IMR-90 (cell line): ENCODE data around the gene UTP11. TPM values are rescaled to one million over a fixed set of nuclear protein-coding genes. Genes with fewer than 3 reads are reported as not detected.

ENCODE experiments used
- ATAC-seq: fragments of 200-7000 bp; cut with Tn5 transposase; 2 replicates; pipeline ENCODE4 v1.9.1; 2020; ENCODE audit warnings: low read depth, mild to moderate bottlenecking, moderate library complexity
- BruUV-seq: library from RNA; stranded (reverse); fragments of 400-500 nt; replicated peaks from 2 replicates; lab custom pipeline; 2021; lab: Mats Ljungman, UMichigan
- CTCF ChIA-PET: fragments of 300-600 bp; formaldehyde crosslinking; extraction: SDS; loops from one replicate; lab custom pipeline; 2021; ENCODE audit warnings: antibody characterized with exemption; lab: Yijun Ruan, JAX
- POLR2A ChIA-PET: fragments of 300-600 bp; sonication (Branson Sonifier 250); formaldehyde crosslinking; loops from one replicate; lab custom pipeline; 2022; ENCODE audit warnings: antibody characterized with exemption; ENCODE audit not compliant: unreplicated experiment; lab: Charles Lee
- DNase-seq: peaks from one replicate; pipeline ENCODE4 v3.0.0; 2013
- H2AFZ ChIP-seq: replicated peaks from 2 replicates; pipeline ENCODE3; 2013; ENCODE audit warnings: low read length, mild to moderate bottlenecking; ENCODE audit not compliant: poor library complexity
- H2AK5ac ChIP-seq: 2 replicates; pipeline ENCODE4 v1.6.1; 2013; ENCODE audit warnings: low read depth, low read length, inconsistent platforms
- H2AK9ac ChIP-seq: replicated peaks from 2 replicates; pipeline ENCODE3; 2013; ENCODE audit warnings: mild to moderate bottlenecking, low read depth, low read length, moderate library complexity; ENCODE audit not compliant: poor library complexity
- H2BK120ac ChIP-seq: 2 replicates; pipeline ENCODE4 v1.6.1; 2013; ENCODE audit warnings: low read depth, low read length, inconsistent platforms
- H2BK15ac ChIP-seq: 3 replicates; pipeline ENCODE4 v1.6.1; 2013; ENCODE audit warnings: low read depth, low read length, inconsistent platforms
- H2BK20ac ChIP-seq: 2 replicates; pipeline ENCODE4 v1.6.1; 2013; ENCODE audit warnings: low read depth, mild to moderate bottlenecking, inconsistent platforms, low read length, moderate library complexity
- H2BK5ac ChIP-seq: 2 replicates; pipeline ENCODE4 v1.6.1; 2013; ENCODE audit warnings: mild to moderate bottlenecking, low read depth, low read length, inconsistent platforms; ENCODE audit not compliant: poor library complexity, severe bottlenecking
- H3K14ac ChIP-seq: replicated peaks from 2 replicates; pipeline ENCODE4 v1.6.1; 2013; ENCODE audit warnings: low read depth, low read length, inconsistent platforms
- H3K18ac ChIP-seq: 2 replicates; pipeline ENCODE4 v1.6.1; 2013; ENCODE audit warnings: low read depth, low read length, control low read depth
- H3K23ac ChIP-seq: 2 replicates; pipeline ENCODE4 v1.6.1; 2013; ENCODE audit warnings: low read depth, low read length, inconsistent platforms
- H3K27ac ChIP-seq: 2 replicates; pipeline ENCODE4 v1.5.1; 2013; ENCODE audit warnings: mild to moderate bottlenecking, control low read depth, low read length; ENCODE audit not compliant: insufficient read depth
- H3K27me3 ChIP-seq: 2 replicates; pipeline ENCODE4 v1.6.1; 2013; ENCODE audit warnings: low read length; ENCODE audit not compliant: control insufficient read depth, insufficient read depth
- H3K36me3 ChIP-seq: 2 replicates; pipeline ENCODE4 v1.6.1; 2013; ENCODE audit warnings: low read length, mixed read lengths; ENCODE audit not compliant: control insufficient read depth, insufficient read depth
- H3K4ac ChIP-seq: 2 replicates; pipeline ENCODE4 v1.6.1; 2013; ENCODE audit warnings: low read depth, low read length, inconsistent platforms
- H3K4me1 ChIP-seq: 2 replicates; pipeline ENCODE4 v1.6.1; 2013; ENCODE audit warnings: low read length, mixed read lengths; ENCODE audit not compliant: control insufficient read depth, insufficient read depth
- H3K4me2 ChIP-seq: 2 replicates; pipeline ENCODE4 v1.6.1; 2013; ENCODE audit warnings: low read depth, mild to moderate bottlenecking, control low read depth, low read length, moderate library complexity
- H3K4me3 ChIP-seq: 2 replicates; pipeline ENCODE4 v1.5.1; 2013; ENCODE audit warnings: low read depth, mild to moderate bottlenecking, control low read depth, low read length, moderate library complexity; ENCODE audit not compliant: insufficient read depth
- H3K56ac ChIP-seq: 2 replicates; pipeline ENCODE4 v1.6.1; 2013; ENCODE audit warnings: low read length, inconsistent platforms; ENCODE audit not compliant: insufficient read depth; ENCODE audit errors: extremely low read depth
- H3K79me1 ChIP-seq, 2 experiments: 2 replicates each; pipeline ENCODE4 v1.6.1; 2013; ENCODE audit warnings: low read length in 2 of 2, inconsistent platforms in 1 of 2, low read depth in 1 of 2
- H3K9ac ChIP-seq: 2 replicates; pipeline ENCODE4 v1.6.1; 2013; ENCODE audit warnings: low read depth, low read length, control low read depth
- H3K9me1 ChIP-seq: 2 replicates; pipeline ENCODE4 v1.6.1; 2013; ENCODE audit warnings: low read length, inconsistent platforms; ENCODE audit not compliant: insufficient read depth
- H3K9me3 ChIP-seq: 2 replicates; pipeline ENCODE4 v1.6.1; 2013; ENCODE audit warnings: low read length; ENCODE audit not compliant: control insufficient read depth, insufficient read depth
- H4K20me1 ChIP-seq: 2 replicates; pipeline ENCODE4 v1.6.1; 2013; ENCODE audit warnings: low read length, inconsistent platforms; ENCODE audit not compliant: insufficient read depth
- H4K5ac ChIP-seq: 2 replicates; pipeline ENCODE4 v1.6.1; 2013; ENCODE audit warnings: mild to moderate bottlenecking, low read depth, low read length, control low read depth
- H4K8ac ChIP-seq, 2 experiments: 2 replicates each; pipeline ENCODE4 v1.6.1; 2013; ENCODE audit warnings: low read depth in 2 of 2, low read length in 2 of 2, control low read depth in 1 of 2, inconsistent platforms in 1 of 2
- H4K91ac ChIP-seq: 2 replicates; pipeline ENCODE4 v1.6.1; 2013; ENCODE audit warnings: low read depth, low read length, inconsistent platforms; ENCODE audit not compliant: insufficient read depth
- BHLHE40 ChIP-seq: fragments of 150-350 bp; IDR thresholded peaks from 2 replicates; pipeline ENCODE4 v1.6.1; 2016; ENCODE audit warnings: mild to moderate bottlenecking, low read depth, low read length
- CEBPB ChIP-seq: IDR thresholded peaks from 2 replicates; pipeline ENCODE4 v1.6.1; 2012; ENCODE audit warnings: low read depth, low read length, improper control_type of control experiment
- CHD1 ChIP-seq: IDR thresholded peaks from 2 replicates; pipeline ENCODE4 v1.6.1; 2012; ENCODE audit warnings: low read depth, low read length, improper control_type of control experiment
- CTCF ChIP-seq: conservative IDR thresholded peaks from 2 replicates; pipeline ENCODE4 v1.5.1; 2012; ENCODE audit warnings: mild to moderate bottlenecking, low read depth, low read length, improper control_type of control experiment
- ELK1 ChIP-seq: fragments of 150-350 bp; IDR thresholded peaks from 2 replicates; pipeline ENCODE4 v1.6.1; 2016; ENCODE audit warnings: low read depth, mild to moderate bottlenecking, low read length, moderate library complexity, borderline replicate concordance
- FOS ChIP-seq: fragments of 150-350 bp; IDR thresholded peaks from 2 replicates; pipeline ENCODE4 v1.6.1; 2016; ENCODE audit warnings: low read depth, low read length
- MAFK ChIP-seq: IDR thresholded peaks from 2 replicates; pipeline ENCODE4 v1.6.1; 2012; ENCODE audit warnings: low read depth, low read length, improper control_type of control experiment
- MXI1 ChIP-seq: IDR thresholded peaks from 2 replicates; pipeline ENCODE4 v1.6.1; 2012; ENCODE audit warnings: low read depth, mild to moderate bottlenecking, low read length, moderate library complexity, borderline replicate concordance
- POLR2A ChIP-seq: IDR thresholded peaks from 2 replicates; pipeline ENCODE4 v1.6.1; 2012; ENCODE audit warnings: mild to moderate bottlenecking, low read depth, low read length
- RAD21 ChIP-seq: IDR thresholded peaks from 2 replicates; pipeline ENCODE4 v1.6.1; 2012; ENCODE audit warnings: low read length, improper control_type of control experiment
- RCOR1 ChIP-seq: IDR thresholded peaks from 2 replicates; pipeline ENCODE4 v1.6.1; 2012; ENCODE audit warnings: mild to moderate bottlenecking, low read length, improper control_type of control experiment; ENCODE audit not compliant: insufficient replicate concordance
- RFX5 ChIP-seq: IDR thresholded peaks from 2 replicates; pipeline ENCODE4 v1.8.0; 2012; ENCODE audit warnings: low read depth, mild to moderate bottlenecking, low read length, moderate library complexity
- SMC3 ChIP-seq: fragments of 150-350 bp; IDR thresholded peaks from 2 replicates; pipeline ENCODE4 v1.6.1; 2016; ENCODE audit warnings: low read depth, mild to moderate bottlenecking, antibody characterized with exemption, low read length, moderate library complexity
- USF2 ChIP-seq: fragments of 150-350 bp; IDR thresholded peaks from 2 replicates; pipeline ENCODE4 v1.6.1; 2017; ENCODE audit warnings: mild to moderate bottlenecking, antibody characterized with exemption, low read length, low read depth
- WGBS, 2 experiments: methylation state at CpG; one replicate each; pipeline versions ENCODE4 v1.1.5 to v1.1.7; 2013; ENCODE audit warnings: missing lambda C conversion rate in 2 of 2; ENCODE audit not compliant: insufficient read length in 1 of 2; ENCODE audit errors: extremely low coverage in 2 of 2; 5-methylcytosine and 5-hydroxymethylcytosine counted together
- dilution Hi-C: fragments of 300-500 bp; cut with HindIII; formaldehyde crosslinking; loops from one replicate; pipeline ENCODE4 v1.14.3; 2018; ENCODE audit warnings: low sequenced_read_pairs; ENCODE audit not compliant: unreplicated experiment
- in situ Hi-C: fragments of 300-500 bp; cut with MboI; formaldehyde crosslinking; loops from 3 replicates; pipeline ENCODE4 v1.14.3; 2019; ENCODE audit warnings: low sequenced_read_pairs, inconsistent platforms, mixed read lengths
- intact Hi-C: fragments of 100-400 bp; cut with micrococcal nuclease; formaldehyde crosslinking; loops from 2 replicates; pipeline ENCODE4 v1.10.0; 2022
- polyA plus RNA-seq, 3 experiments: library from polyadenylated mRNA; depleted of rRNA; stranded (reverse); fragments of >200 nt; gene quantifications; 2 replicates each; pipeline ENCODE4 v1.2.3, GENCODE V29; 2012; ENCODE audit warnings: low replicate concordance in 1 of 3
- total RNA-seq: library from RNA; depleted of rRNA; stranded (reverse); fragments of >200 nt; gene quantifications from 2 replicates; pipeline ENCODE4 v1.2.3, GENCODE V29; 2012

UTP11 gene
- total and polyA plus RNA-seq, 2 of the 4 experiments (the other 2 are of a cell fraction), result 22.0 to 27.8 TPM

GRCh38 chr1:38045401-38046332 lies 33.1 kb downstream of the UTP11 start:
- no TSS peak for BruUV-seq
- CTCF ChIA-PET, result no interaction called here
- TF ChIP-seq MXI1 (no peak), RCOR1 (no peak), CEBPB (no peak), RAD21 (no peak), ELK1 (no peak), SMC3 (no peak), RFX5 (no peak), CTCF (no peak), MAFK (no peak), CHD1 (no peak), FOS (no peak), POLR2A (no peak), USF2 (no peak), BHLHE40 (no peak)

More at GRCh38 chr1:38045401-38046332, 33.1 kb downstream of the UTP11 start:
- Histone ChIP-seq H2AFZ (peak overlapping the region; percentile 71), H4K20me1 (no peaks in the 10 kb centered on the region), H2AK5ac (no peak overlapping the region), H4K91ac (no peak overlapping the region), H3K9me1 (no peaks in the 10 kb centered on the region), H3K14ac (no peak overlapping the region), H3K4me2 (0 out of 2 replicates have a peak overlapping the region, but pooled peaks have one; percentile 11), H2BK20ac (no peak overlapping the region), H3K4me1 (no peaks in the 10 kb centered on the region), H3K18ac (no peak overlapping the region), H2BK5ac (no peak overlapping the region), H2BK15ac (no peak overlapping the region), H3K23ac (no peak overlapping the region), H3K9ac (no peak overlapping the region), H3K79me1 (no peaks in the 10 kb centered on the region), H4K5ac (no peak overlapping the region), H3K36me3 (no peaks in the 10 kb centered on the region), H3K27ac (no peak overlapping the region), H3K9me3 (0 out of 2 replicates have a peak, but pooled peaks cover 2% of the 10 kb centered on the region), H3K27me3 (peaks cover 74% of the 10 kb centered on the region), H4K8ac (no peak overlapping the region), H3K4me3 (no peak overlapping the region), H2AK9ac (no peak overlapping the region), H2BK120ac (no peak overlapping the region), H3K56ac (no peak overlapping the region), H3K4ac (no peak overlapping the region)
- dilution Hi-C loops, result no loop called here
- WGBS, 2 experiments, result 4% methylated on average over 40 of the region's 115 CpGs; no CpG with 5 or more reads in 1 of the 2 experiments
- in situ Hi-C loops, result no loop called here
- POLR2A ChIA-PET, result interaction anchor here (1.4 kb wide), 1 partner anchor 49 kb away, joined by 4 read pairs; no protein-coding TSS in a partner anchor
- DNase-seq, result no peak
- no peak for ATAC-seq
- intact Hi-C loops, result no loop called here
